Measurements from ENCODE around the gene PLAAT2. TPM values are rescaled to one million over a fixed set of nuclear protein-coding genes. Genes with fewer than 3 reads are reported as not detected.
A peak's percentile ranks its signal among the peaks of the same experiment; 100 is the strongest.

Gene PLAAT2
- total and polyA plus RNA-seq, 2 of the 13 experiments (the other 11 are each of a cell fraction or from before 2014, with no cell fraction given): 0.22 TPM; not detected in 1

GRCh38 chr11:63573881-63574855 is 11.0 kb upstream of the PLAAT2 start (continued):
- TF ChIP-seq NR0B2 (CRISPR knock-in tag; IDR thresholded peaks at IDR 0.05): no peak
- TF ChIP-seq LBX2 (CRISPR knock-in tag; IDR thresholded peaks at IDR 0.05; ENCODE audit: borderline replicate concordance): no peak
- TF ChIP-seq CEBPB (IDR thresholded peaks at IDR 0.05; ENCODE audit: borderline replicate concordance, low read depth, low read length): no peak
- TF ChIP-seq ZBTB43 (CRISPR knock-in tag; conservative IDR thresholded peaks at IDR 0.05): no peak
- TF ChIP-seq CCAR2 (optimal IDR thresholded peaks at IDR 0.05; ENCODE audit: low read depth, low read length): no peak
- TF ChIP-seq HNF4G (IDR thresholded peaks at IDR 0.05; ENCODE audit: borderline replicate concordance, low read depth, low read length): peak; percentile 51; the same call in 1 of the 2 replicates
- no peak for TF ChIP-seq HNF4G (CRISPR knock-in tag; IDR thresholded peaks at IDR 0.05; ENCODE audit: borderline replicate concordance, low read depth)
- TF ChIP-seq AFF4 (CRISPR knock-in tag; IDR thresholded peaks at IDR 0.05): no peak
- TF ChIP-seq CREM (IDR thresholded peaks at IDR 0.05): no peak
- TF ChIP-seq CREM (CRISPR knock-in tag; IDR thresholded peaks at IDR 0.05): no peak
- no peak for TF ChIP-seq ZNF326 (CRISPR knock-in tag; IDR thresholded peaks at IDR 0.05; ENCODE audit: borderline replicate concordance)
- TF ChIP-seq ZNF34 (CRISPR knock-in tag; IDR thresholded peaks at IDR 0.05; ENCODE audit: borderline replicate concordance): no peak
- no peak for TF ChIP-seq ZNF761 (CRISPR knock-in tag; conservative IDR thresholded peaks at IDR 0.05)
- no peak for TF ChIP-seq E2F2 (CRISPR knock-in tag; IDR thresholded peaks at IDR 0.05; ENCODE audit: borderline replicate concordance)
- no peak for TF ChIP-seq ZSCAN30 (CRISPR knock-in tag; IDR thresholded peaks at IDR 0.05)
- peak; percentile 58; the same call in 2 of the 3 replicates for TF ChIP-seq MXI1 (IDR thresholded peaks at IDR 0.05; ENCODE audit: borderline replicate concordance, low read depth, low read length)
